OCI-LY7 (cell line): ENCODE measurements around the gene SCCPDH. TPM values are rescaled to one million over a fixed set of nuclear protein-coding genes. Genes with fewer than 3 reads are reported as not detected.

Source experiments
- BruUV-seq: library from RNA; stranded (reverse); fragments of 400-500 nt; replicated peaks from 2 replicates; lab custom pipeline; 2021; lab: Mats Ljungman, UMichigan
- CTCF ChIA-PET: fragments of 300-600 bp; sonication (Branson Sonifier 250); formaldehyde crosslinking; loops from one replicate; lab custom pipeline; 2022; ENCODE audit warnings: antibody characterized with exemption; ENCODE audit not compliant: unreplicated experiment; lab: Charles Lee
- POLR2A ChIA-PET: fragments of 300-600 bp; sonication (Branson Sonifier 250); formaldehyde crosslinking; loops from one replicate; lab custom pipeline; 2022; ENCODE audit warnings: antibody characterized with exemption; lab: Charles Lee
- DNase-seq: peaks from one replicate; pipeline ENCODE4 v3.0.0-alpha.2; 2015; ENCODE audit warnings: low spot score
- H2AFZ ChIP-seq: fragments of 200-600 bp; sonication (generic), shearing (Covaris generic); 2 replicates; pipeline ENCODE4 v1.6.1; 2014; ENCODE audit warnings: mild to moderate bottlenecking, antibody characterized with exemption, low read length, moderate library complexity
- H3K27ac ChIP-seq: fragments of 200-600 bp; sonication (generic); 2 replicates; pipeline ENCODE4 v1.5.1; 2014; ENCODE audit warnings: mixed run types, low read depth, mild to moderate bottlenecking, moderate library complexity, low read length, inconsistent platforms; ENCODE audit not compliant: poor library complexity, severe bottlenecking
- H3K36me3 ChIP-seq: fragments of 200-600 bp; sonication (generic); 2 replicates; pipeline ENCODE4 v1.6.1; 2014; ENCODE audit warnings: mild to moderate bottlenecking, antibody characterized with exemption, low read length, moderate library complexity, mixed read lengths; ENCODE audit not compliant: insufficient read depth
- H3K4me1 ChIP-seq: fragments of 200-600 bp; sonication (generic); 2 replicates; pipeline ENCODE4 v1.5.1; 2014; ENCODE audit warnings: mild to moderate bottlenecking, low read length; ENCODE audit not compliant: insufficient read depth, poor library complexity, severe bottlenecking
- H3K4me2 ChIP-seq: fragments of 200-600 bp; sonication (generic); 2 replicates; pipeline ENCODE4 v1.6.1; 2014; ENCODE audit warnings: mild to moderate bottlenecking, low read length
- H3K4me3 ChIP-seq: fragments of 200-600 bp; sonication (generic); 2 replicates; pipeline ENCODE4 v1.5.1; 2014; ENCODE audit warnings: mild to moderate bottlenecking, low read depth, low read length; ENCODE audit not compliant: poor library complexity, severe bottlenecking
- H3K79me2 ChIP-seq: fragments of 200-600 bp; sonication (generic); 2 replicates; pipeline ENCODE4 v1.6.1; 2016; ENCODE audit warnings: low read depth, mild to moderate bottlenecking, low read length, moderate library complexity, mixed read lengths; ENCODE audit not compliant: insufficient read depth
- H3K9me2 ChIP-seq: fragments of 200-600 bp; sonication (generic); 2 replicates; pipeline ENCODE4 v1.6.1; 2016; ENCODE audit warnings: mild to moderate bottlenecking, low read length, mixed read lengths; ENCODE audit not compliant: insufficient read depth
- H3K9me3 ChIP-seq: fragments of 200-600 bp; sonication (generic); 2 replicates; pipeline ENCODE4 v1.6.1; 2014; ENCODE audit warnings: mild to moderate bottlenecking, mixed run types, low read length, mixed read lengths
- H4K20me1 ChIP-seq: fragments of 200-600 bp; sonication (generic); 2 replicates; pipeline ENCODE4 v1.6.1; 2014; ENCODE audit warnings: mild to moderate bottlenecking, antibody characterized with exemption, low read length, moderate library complexity, mixed read lengths; ENCODE audit not compliant: insufficient read depth
- CTCF ChIP-seq: fragments of 200-600 bp; sonication (generic); conservative IDR thresholded peaks from 2 replicates; pipeline ENCODE4 v1.5.1; 2014; ENCODE audit warnings: mild to moderate bottlenecking, antibody characterized with exemption, low read length, moderate library complexity, mixed read lengths
- EZH2phosphoT487 ChIP-seq: fragments of 200-600 bp; sonication (generic); IDR thresholded peaks from 2 replicates; pipeline ENCODE4 v1.6.1; 2018; ENCODE audit warnings: low read depth, borderline replicate concordance, mild to moderate bottlenecking, mixed run types, antibody characterized with exemption, low read length, moderate library complexity, mixed read lengths
- intact Hi-C: fragments of 100-400 bp; cut with micrococcal nuclease; formaldehyde crosslinking; loops from one replicate; pipeline ENCODE4 v1.10.0; 2022; ENCODE audit not compliant: unreplicated experiment
- total RNA-seq, 2 experiments: library from RNA; depleted of rRNA in 1 of 2; stranded (reverse); fragments of >200 nt in 1 of 2; shearing (Covaris generic) in 1 of 2; gene quantifications; 2 replicates each; pipeline ENCODE4 v1.2.3, GENCODE V29; 2014 to 2022

Gene SCCPDH
- total RNA-seq, 2 experiments from 2014 or later = 1.8 to 12.2 TPM

GRCh38 chr1:246778663-246779062, 54.5 kb downstream of the SCCPDH start:
- H3K4me3 ChIP-seq = no peak overlapping the region
- intact Hi-C loops = no loop called here
- BruUV-seq = no TSS peak
- H3K9me3 ChIP-seq = peaks cover 5% of the 10 kb centered on the region; the same call in 1 of the 2 replicates
- DNase-seq = no peak
- no peak overlapping the region for H2AFZ ChIP-seq
- peaks cover 31% of the 10 kb centered on the region for H3K4me1 ChIP-seq
- ChIA-PET POLR2A (interaction anchor here (0.8 kb wide), 1 partner anchor 66 kb away, joined by 4 read pairs; no protein-coding TSS in a partner anchor), CTCF (interaction anchor here (0.6 to 0.7 kb wide), 2 partner anchors 140 to 569 kb away, joined by 3 read pairs; no protein-coding TSS in a partner anchor)
- no peak overlapping the region for H3K27ac ChIP-seq
- TF ChIP-seq EZH2phosphoT487 (no peak), CTCF (no peak)
- H3K4me2 ChIP-seq = no peak overlapping the region
- no peaks in the 10 kb centered on the region for H4K20me1 ChIP-seq
- H3K9me2 ChIP-seq = no peaks in the 10 kb centered on the region
- H3K36me3 ChIP-seq = no peaks in the 10 kb centered on the region
- no peaks in the 10 kb centered on the region for H3K79me2 ChIP-seq

GRCh38 chr1:246779561-246780175, 55.5 kb downstream of the SCCPDH start:
- no peak for TF ChIP-seq EZH2phosphoT487
- TF ChIP-seq CTCF = no peak
- H3K9me3 ChIP-seq = peaks cover 1% of the 10 kb centered on the region; the same call in 1 of the 2 replicates
- H2AFZ ChIP-seq = no peak overlapping the region
- H3K4me3 ChIP-seq = no peak overlapping the region
- H3K27ac ChIP-seq = no peak overlapping the region
- intact Hi-C loops = no loop called here
- no peaks in the 10 kb centered on the region for H4K20me1 ChIP-seq
- POLR2A ChIA-PET = interaction anchor here (1.1 to 1.3 kb wide), 2 partner anchors 19 to 152 kb away, joined by 3 read pairs; partner anchors contain the start of gene AHCTF1
- BruUV-seq = no TSS peak
- CTCF ChIA-PET = interaction anchor here (0.7 kb wide), 1 partner anchor 139 kb away, joined by 3 read pairs; no protein-coding TSS in a partner anchor
- H3K4me2 ChIP-seq = no peak overlapping the region
- no peaks in the 10 kb centered on the region for H3K9me2 ChIP-seq
- no peaks in the 10 kb centered on the region for H3K79me2 ChIP-seq
- DNase-seq = no peak
- H3K36me3 ChIP-seq = no peaks in the 10 kb centered on the region
- peaks cover 24% of the 10 kb centered on the region for H3K4me1 ChIP-seq

GRCh38 chr1:246780264-246780663, 56.1 kb downstream of the SCCPDH start:
- CTCF ChIA-PET = no interaction called here
- POLR2A ChIA-PET = interaction anchor here (1.1 to 1.3 kb wide), 2 partner anchors 19 to 152 kb away, joined by 3 read pairs; partner anchors contain the start of gene AHCTF1

More at GRCh38 chr1:246780264-246780663, 56.1 kb downstream of the SCCPDH start:
- H3K36me3 ChIP-seq = no peaks in the 10 kb centered on the region
- H3K27ac ChIP-seq = no peak overlapping the region
- DNase-seq = no peak
- H3K4me1 ChIP-seq = peaks cover 25% of the 10 kb centered on the region
- no peak overlapping the region for H3K4me2 ChIP-seq
- H4K20me1 ChIP-seq = no peaks in the 10 kb centered on the region
- intact Hi-C loops = no loop called here
- BruUV-seq = no TSS peak
- no peaks in the 10 kb centered on the region for H3K9me2 ChIP-seq
- H3K79me2 ChIP-seq = no peaks in the 10 kb centered on the region
- no peak for TF ChIP-seq CTCF
- TF ChIP-seq EZH2phosphoT487 = no peak
- H3K9me3 ChIP-seq = no peaks in the 10 kb centered on the region
- H2AFZ ChIP-seq = no peak overlapping the region
- no peak overlapping the region for H3K4me3 ChIP-seq
